Measurements from ENCODE around the gene GRAP2. TPM values are rescaled to one million over a fixed set of nuclear protein-coding genes. Genes with fewer than 3 reads are reported as not detected.

Gene GRAP2
- total RNA-seq, 3 donors from 2014 or later (not counting 1 experiment from before 2014, with no cell fraction given), result 65.1 to 97.3 (median 92.2) TPM

DNA sequence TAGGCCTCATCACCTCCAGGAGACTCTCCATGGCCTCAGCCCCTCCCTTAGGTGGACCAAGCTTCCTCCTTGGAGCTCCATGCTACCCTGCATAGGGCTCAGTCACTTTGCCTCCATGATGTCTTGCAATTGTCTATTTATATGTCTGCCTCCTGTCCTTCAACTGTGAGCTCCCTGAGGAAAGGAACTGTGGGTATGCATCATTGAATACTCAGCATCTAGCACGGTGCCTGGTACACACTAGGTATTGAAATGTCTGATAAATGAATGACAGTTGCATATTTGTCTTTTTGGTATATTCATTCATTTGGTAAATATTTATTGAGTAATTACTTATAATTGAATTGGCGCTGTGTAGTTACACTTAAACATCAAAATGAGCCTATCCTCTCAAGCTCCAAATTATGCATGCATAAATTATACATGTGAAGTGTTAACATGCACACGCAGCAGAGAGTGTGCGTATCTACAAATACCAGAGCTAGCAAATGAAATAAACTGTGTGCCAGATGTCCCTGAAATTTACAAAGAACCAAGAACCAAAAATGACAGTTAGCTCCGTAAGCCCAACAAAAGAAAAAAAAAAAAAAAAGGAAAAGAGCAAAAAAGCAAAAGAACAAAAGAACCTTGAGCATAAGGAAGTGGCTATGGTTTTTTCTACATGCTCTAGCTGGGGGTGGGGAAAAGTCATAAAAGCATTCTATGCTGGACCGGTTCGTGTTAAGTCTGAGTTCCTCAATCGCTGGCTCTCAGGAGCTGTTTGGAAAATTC is 25.2 kb downstream of the GRAP2 start:
- Histone ChIP-seq H3K36me3 (ENCODE audit: control insufficient read depth, insufficient read depth, low read length) (no peaks in the 10 kb centered on the region), H3K4me1 (ENCODE audit: control insufficient read depth, insufficient read depth, low read length) (peaks cover 50% of the 10 kb centered on the region), H3K9me3 (ENCODE audit: control insufficient read depth, insufficient read depth, low read length) (no peaks in the 10 kb centered on the region), H3K27ac (ENCODE audit: low read length) (no peak overlapping the region), H3K4me3 (ENCODE audit: low read length) (no peak overlapping the region), H3K27me3 (ENCODE audit: control insufficient read depth, insufficient read depth, low read length) (no peaks in the 10 kb centered on the region)
- intact Hi-C loops (cut with micrococcal nuclease), result loop anchor here (5.0 kb wide), 1 partner anchor 36 kb away; the partner anchor contains the start of gene TMA7B
- H3K9me3 Mint-ChIP-seq, result no peaks in the 10 kb centered on the region
- ATAC-seq, result no peak
- peak overlapping the region; percentile 1 to 53 for H3K27ac Mint-ChIP-seq
- H3K4me3 Mint-ChIP-seq, result peak overlapping the region; percentile 35
- no peaks in the 10 kb centered on the region for H3K27me3 Mint-ChIP-seq (ENCODE audit: low read depth in 2 of 2)
- DNase-seq, result peak in 1 of 2 donors; percentile 70
- TF ChIP-seq, protein P1, sequence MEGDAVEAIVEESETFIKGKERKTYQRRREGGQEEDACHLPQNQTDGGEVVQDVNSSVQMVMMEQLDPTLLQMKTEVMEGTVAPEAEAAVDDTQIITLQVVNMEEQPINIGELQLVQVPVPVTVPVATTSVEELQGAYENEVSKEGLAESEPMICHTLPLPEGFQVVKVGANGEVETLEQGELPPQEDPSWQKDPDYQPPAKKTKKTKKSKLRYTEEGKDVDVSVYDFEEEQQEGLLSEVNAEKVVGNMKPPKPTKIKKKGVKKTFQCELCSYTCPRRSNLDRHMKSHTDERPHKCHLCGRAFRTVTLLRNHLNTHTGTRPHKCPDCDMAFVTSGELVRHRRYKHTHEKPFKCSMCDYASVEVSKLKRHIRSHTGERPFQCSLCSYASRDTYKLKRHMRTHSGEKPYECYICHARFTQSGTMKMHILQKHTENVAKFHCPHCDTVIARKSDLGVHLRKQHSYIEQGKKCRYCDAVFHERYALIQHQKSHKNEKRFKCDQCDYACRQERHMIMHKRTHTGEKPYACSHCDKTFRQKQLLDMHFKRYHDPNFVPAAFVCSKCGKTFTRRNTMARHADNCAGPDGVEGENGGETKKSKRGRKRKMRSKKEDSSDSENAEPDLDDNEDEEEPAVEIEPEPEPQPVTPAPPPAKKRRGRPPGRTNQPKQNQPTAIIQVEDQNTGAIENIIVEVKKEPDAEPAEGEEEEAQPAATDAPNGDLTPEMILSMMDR (IDR thresholded peaks at IDR 0.05), result no peak
- peaks cover 48 to 51% of the 10 kb centered on the region in 2 donors for H3K4me1 Mint-ChIP-seq
- no peaks in the 10 kb centered on the region for H3K36me3 Mint-ChIP-seq
- 53% methylated on average over 8 of the region's 8 CpGs for WGBS (ENCODE audit: insufficient coverage)

DNA sequence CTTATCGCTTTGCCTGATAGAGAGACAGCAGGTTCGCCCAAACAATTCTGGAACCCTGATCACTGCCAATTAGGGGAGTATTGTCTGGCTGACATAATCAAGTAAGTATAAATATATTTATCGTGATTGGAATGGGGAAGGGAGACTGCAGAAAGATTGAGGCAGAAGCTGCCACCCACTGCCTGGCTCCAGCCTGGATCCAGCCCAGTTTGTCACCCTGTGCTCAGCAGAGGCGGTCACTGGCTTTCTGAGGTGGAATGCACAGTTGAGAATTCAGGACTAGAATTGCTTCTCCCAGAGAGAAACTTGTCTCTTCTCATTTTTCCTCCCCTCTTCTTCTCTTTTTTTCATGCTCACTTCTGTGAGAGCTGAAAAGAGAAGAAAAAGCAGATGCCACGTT is 25.9 kb downstream of the GRAP2 start:
- WGBS (ENCODE audit: insufficient coverage), result 76% methylated on average over 4 of the region's 5 CpGs
- peaks cover 42 to 44% of the 10 kb centered on the region in 2 donors for H3K4me1 Mint-ChIP-seq
- H3K36me3 Mint-ChIP-seq, result no peaks in the 10 kb centered on the region
- Histone ChIP-seq H3K9me3 (ENCODE audit: control insufficient read depth, insufficient read depth, low read length) (no peaks in the 10 kb centered on the region), H3K36me3 (ENCODE audit: control insufficient read depth, insufficient read depth, low read length) (no peaks in the 10 kb centered on the region), H3K27ac (ENCODE audit: low read length) (no peak overlapping the region), H3K4me3 (ENCODE audit: low read length) (no peak overlapping the region), H3K27me3 (ENCODE audit: control insufficient read depth, insufficient read depth, low read length) (no peaks in the 10 kb centered on the region), H3K4me1 (ENCODE audit: control insufficient read depth, insufficient read depth, low read length) (peaks cover 46% of the 10 kb centered on the region)
- no peaks in the 10 kb centered on the region for H3K9me3 Mint-ChIP-seq
- TF ChIP-seq, protein P1 (IDR thresholded peaks at IDR 0.05), result no peak
- no peaks in the 10 kb centered on the region for H3K27me3 Mint-ChIP-seq (ENCODE audit: low read depth in 2 of 2)
- peak overlapping the region in 1 of 2 donors; percentile 1 for H3K27ac Mint-ChIP-seq
- DNase-seq (peak in 1 of 2 donors; percentile 28), ATAC-seq (no peak)
- intact Hi-C loops (cut with micrococcal nuclease), result loop anchor here (5.0 kb wide), 1 partner anchor 36 kb away; the partner anchor contains the start of gene TMA7B
- H3K4me3 Mint-ChIP-seq, result peak overlapping the region; percentile 35

DNA sequence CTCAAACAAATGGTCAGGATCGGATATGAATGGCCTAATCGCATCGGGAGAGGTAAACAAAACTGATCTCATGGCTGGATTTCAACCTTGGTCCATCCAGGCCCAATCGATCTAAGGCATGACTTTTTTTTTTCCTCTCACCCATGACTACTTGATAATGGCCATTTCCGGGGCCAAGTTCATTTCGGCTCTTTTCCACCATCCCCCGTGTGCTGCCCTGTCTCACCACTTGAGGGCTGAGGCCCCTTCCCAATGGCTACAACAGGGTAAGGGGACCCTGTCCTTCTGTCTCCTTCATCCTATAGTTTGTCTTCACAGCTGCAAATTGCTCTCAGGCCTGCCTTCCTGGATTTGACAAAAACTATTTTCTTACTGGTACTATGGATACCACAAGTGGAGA is 26.7 kb downstream of the GRAP2 start:
- no peak overlapping the region for H3K27ac Mint-ChIP-seq
- 80% methylated on average over 7 of the region's 7 CpGs for WGBS (ENCODE audit: insufficient coverage)
- peaks cover 46% of the 10 kb centered on the region for H3K4me1 ChIP-seq (ENCODE audit: control insufficient read depth, insufficient read depth, low read length)
- no peaks in the 10 kb centered on the region for H3K9me3 ChIP-seq (ENCODE audit: control insufficient read depth, insufficient read depth, low read length)
- no peak overlapping the region for H3K27ac ChIP-seq (ENCODE audit: low read length)
- H3K36me3 ChIP-seq (ENCODE audit: control insufficient read depth, insufficient read depth, low read length), result no peaks in the 10 kb centered on the region
- H3K27me3 ChIP-seq (ENCODE audit: control insufficient read depth, insufficient read depth, low read length), result no peaks in the 10 kb centered on the region
- ATAC-seq (no peak), DNase-seq (peak in 1 of 2 donors; percentile 44)
- TF ChIP-seq, protein P1 (IDR thresholded peaks at IDR 0.05), result no peak
- intact Hi-C loops (cut with micrococcal nuclease), result loop anchor here (5.0 kb wide), 1 partner anchor 35 kb away; the partner anchor contains the start of gene TMA7B
- H3K27me3 Mint-ChIP-seq (ENCODE audit: low read depth in 2 of 2), result no peaks in the 10 kb centered on the region
- H3K4me3 ChIP-seq (ENCODE audit: low read length), result no peak overlapping the region
- no peaks in the 10 kb centered on the region for H3K9me3 Mint-ChIP-seq
- peak overlapping the region; percentile 18 for H3K4me3 Mint-ChIP-seq
- peaks cover 34 to 37% of the 10 kb centered on the region in 2 donors for H3K4me1 Mint-ChIP-seq
- no peaks in the 10 kb centered on the region for H3K36me3 Mint-ChIP-seq

Measured in natural killer cell (primary cell).